22Rv1 (cell line): ENCODE data around the gene ITPK1.

Source experiments
- ZFX ChIP-seq: fragments of 450-650 bp; IDR thresholded peaks from 2 replicates; pipeline ENCODE4 v1.6.1; 2017; ENCODE audit warnings: antibody characterized with exemption, borderline replicate concordance
- TF ChIP-seq, protein P1 (sequence below): fragments of 450-650 bp; IDR thresholded peaks from 2 replicates; pipeline ENCODE4 v1.5.1; 2017; ENCODE audit warnings: mild to moderate bottlenecking

DNA sequence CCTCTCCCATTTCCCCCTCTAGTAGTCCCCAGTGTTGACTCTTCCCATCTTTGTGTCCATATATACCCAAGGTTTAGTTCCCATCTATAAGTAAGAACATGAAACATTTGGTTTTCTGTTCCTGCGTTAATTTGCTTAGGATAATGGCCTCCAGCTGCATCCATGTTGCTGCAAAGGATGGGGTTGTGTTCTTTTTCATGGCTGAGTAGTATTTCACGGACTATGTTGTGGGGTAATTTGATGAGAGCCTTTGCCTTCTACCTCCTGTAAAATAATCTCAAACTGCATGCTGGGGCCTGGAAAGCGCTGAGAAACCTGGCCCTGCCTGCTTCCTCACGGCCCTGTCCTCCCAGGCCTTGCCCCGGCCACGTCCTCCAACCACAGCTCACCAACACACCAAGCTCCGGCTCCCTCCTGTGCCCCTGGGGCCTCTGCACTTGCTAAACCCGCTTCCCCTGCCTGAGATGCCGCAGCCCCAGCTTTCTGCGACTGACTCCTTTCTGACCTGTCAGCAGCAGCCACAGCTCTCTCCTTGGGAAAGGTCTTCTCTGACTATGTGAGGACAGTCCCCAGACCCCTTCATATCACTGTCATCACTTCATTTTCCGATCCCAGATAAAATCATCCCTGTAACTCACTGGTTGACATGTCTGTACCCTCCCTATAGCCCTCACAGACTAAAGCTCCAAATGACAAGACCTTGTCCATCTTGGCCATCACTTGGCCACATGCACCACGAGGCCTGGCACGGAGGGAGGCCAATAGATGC lies 19.8 kb downstream of the ITPK1 start:
- TF ChIP-seq, protein P1, sequence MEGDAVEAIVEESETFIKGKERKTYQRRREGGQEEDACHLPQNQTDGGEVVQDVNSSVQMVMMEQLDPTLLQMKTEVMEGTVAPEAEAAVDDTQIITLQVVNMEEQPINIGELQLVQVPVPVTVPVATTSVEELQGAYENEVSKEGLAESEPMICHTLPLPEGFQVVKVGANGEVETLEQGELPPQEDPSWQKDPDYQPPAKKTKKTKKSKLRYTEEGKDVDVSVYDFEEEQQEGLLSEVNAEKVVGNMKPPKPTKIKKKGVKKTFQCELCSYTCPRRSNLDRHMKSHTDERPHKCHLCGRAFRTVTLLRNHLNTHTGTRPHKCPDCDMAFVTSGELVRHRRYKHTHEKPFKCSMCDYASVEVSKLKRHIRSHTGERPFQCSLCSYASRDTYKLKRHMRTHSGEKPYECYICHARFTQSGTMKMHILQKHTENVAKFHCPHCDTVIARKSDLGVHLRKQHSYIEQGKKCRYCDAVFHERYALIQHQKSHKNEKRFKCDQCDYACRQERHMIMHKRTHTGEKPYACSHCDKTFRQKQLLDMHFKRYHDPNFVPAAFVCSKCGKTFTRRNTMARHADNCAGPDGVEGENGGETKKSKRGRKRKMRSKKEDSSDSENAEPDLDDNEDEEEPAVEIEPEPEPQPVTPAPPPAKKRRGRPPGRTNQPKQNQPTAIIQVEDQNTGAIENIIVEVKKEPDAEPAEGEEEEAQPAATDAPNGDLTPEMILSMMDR: no peak
- no peak for TF ChIP-seq ZFX
